ENCODE results near the gene ARHGAP26. TPM values are rescaled to one million over a fixed set of nuclear protein-coding genes. Genes with fewer than 3 reads are reported as not detected.
A peak's percentile ranks its signal among the peaks of the same experiment; 100 is the strongest.

ARHGAP26 gene
- total and polyA plus RNA-seq, 2 of the 4 experiments (the other 2 are of a cell fraction) = 0.54 to 0.56 TPM

- H3K23ac ChIP-seq (ENCODE audit: low read depth, low read length) = no peak overlapping the region
- peak overlapping the region; percentile 71; the same call in 1 of the 2 replicates for H2AK5ac ChIP-seq (ENCODE audit: low read depth, low read length)
- H3K4ac ChIP-seq (ENCODE audit: low read depth, low read length) = peak overlapping the region; percentile 67; the same call in 1 of the 2 replicates
- no peaks in the 10 kb centered on the region for H3K9me3 ChIP-seq (ENCODE audit: control insufficient read depth, insufficient read depth, low read length)
- H2BK5ac ChIP-seq (ENCODE audit: low read depth, low read length, poor library complexity, severe bottlenecking) = peak overlapping the region; percentile 47
- H3K14ac ChIP-seq (replicated peaks; ENCODE audit: low read depth, low read length) = no peak overlapping the region; the same call in 1 of the 2 replicates
- peak overlapping the region; percentile 38; the same call in 1 of the 2 replicates for H4K91ac ChIP-seq (ENCODE audit: insufficient read depth, low read depth, low read length)
- H3K36me3 ChIP-seq (ENCODE audit: control insufficient read depth, insufficient read depth, low read length) = no peaks in the 10 kb centered on the region
- in situ Hi-C loops (cut with MboI; ENCODE audit: low sequenced_read_pairs) (no loop called here), intact Hi-C loops (cut with micrococcal nuclease) (loop anchor here (10.0 kb wide), 1 partner anchor 153 kb away; no protein-coding TSS in a partner anchor), dilution Hi-C loops (cut with HindIII; ENCODE audit: low sequenced_read_pairs, unreplicated experiment) (no loop called here)
- H3K4me3 ChIP-seq (ENCODE audit: insufficient read depth, low read depth, low read length) = no peak overlapping the region
- H3K79me1 ChIP-seq (ENCODE audit: low read depth in 1 of 2, low read length in 2 of 2) = no peaks in the 10 kb centered on the region
- no TSS peak for BruUV-seq (replicated peaks)
- no peak overlapping the region for H3K27ac ChIP-seq (ENCODE audit: insufficient read depth, low read length)
- ChIA-PET POLR2A (ENCODE audit: unreplicated experiment) (no interaction called here), CTCF (no interaction called here)
- no peaks in the 10 kb centered on the region for H3K9me1 ChIP-seq (ENCODE audit: insufficient read depth, low read length)
- peaks cover 6% of the 10 kb centered on the region; the same call in 1 of the 2 replicates for H3K4me1 ChIP-seq (ENCODE audit: control insufficient read depth, insufficient read depth, low read length)
- H3K27me3 ChIP-seq (ENCODE audit: control insufficient read depth, insufficient read depth, low read length) = no peaks in the 10 kb centered on the region
- peak overlapping the region in 1 of 2 experiments; percentile 14; a peak in 2 of 4 replicates for H4K8ac ChIP-seq (ENCODE audit: low read depth in 2 of 2, low read length in 2 of 2)
- H3K4me2 ChIP-seq (ENCODE audit: low read depth, low read length) = no peak overlapping the region; the same call in 1 of the 2 replicates
- H2AFZ ChIP-seq (replicated peaks; ENCODE audit: low read length, poor library complexity) = peak overlapping the region; percentile 24
- peak overlapping the region; percentile 18 for H2AK9ac ChIP-seq (replicated peaks; ENCODE audit: low read depth, low read length, poor library complexity)
- H4K20me1 ChIP-seq (ENCODE audit: insufficient read depth, low read length) = no peaks in the 10 kb centered on the region
- peak overlapping the region; percentile 73; the same call in 1 of the 2 replicates for H3K18ac ChIP-seq (ENCODE audit: low read depth, low read length)
- peak overlapping the region; percentile 31; the same call in 1 of the 2 replicates for H4K5ac ChIP-seq (ENCODE audit: low read depth, low read length)
- ATAC-seq (ENCODE audit: low read depth) = peak; percentile 89
- no peak for TF ChIP-seq CTCF (conservative IDR thresholded peaks at IDR 0.05; ENCODE audit: low read depth, low read length)
- peak; percentile 79 for TF ChIP-seq RFX5 (IDR thresholded peaks at IDR 0.05; ENCODE audit: low read depth, low read length)
- peak; percentile 34; the same call in 1 of the 2 replicates for TF ChIP-seq USF2 (IDR thresholded peaks at IDR 0.05; ENCODE audit: low read depth, low read length)
- TF ChIP-seq RCOR1 (IDR thresholded peaks at IDR 0.05; ENCODE audit: insufficient replicate concordance, low read length) = peak; percentile 55
- TF ChIP-seq SMC3 (IDR thresholded peaks at IDR 0.05; ENCODE audit: low read depth, low read length) = 0 out of 2 replicates have a peak, but pooled peaks have one; percentile 11
- no peak; the same call in 1 of the 2 replicates for TF ChIP-seq MAFK (IDR thresholded peaks at IDR 0.05; ENCODE audit: low read depth, low read length)
- peak; percentile 93 for TF ChIP-seq FOS (IDR thresholded peaks at IDR 0.05; ENCODE audit: low read depth, low read length)
- 0 out of 2 replicates have a peak, but pooled peaks have one; percentile 9 for TF ChIP-seq MAZ (IDR thresholded peaks at IDR 0.05; ENCODE audit: borderline replicate concordance, low read depth, low read length)
- TF ChIP-seq POLR2A (IDR thresholded peaks at IDR 0.05; ENCODE audit: low read depth, low read length) = no peak; the same call in 1 of the 2 replicates
- TF ChIP-seq NFE2L2 (IDR thresholded peaks at IDR 0.05; ENCODE audit: low read depth, low read length) = peak; percentile 48; the same call in 1 of the 2 replicates
- TF ChIP-seq BHLHE40 (IDR thresholded peaks at IDR 0.05; ENCODE audit: low read depth, low read length) = peak; percentile 66; the same call in 1 of the 2 replicates
- peak; percentile 36 for TF ChIP-seq RAD21 (IDR thresholded peaks at IDR 0.05; ENCODE audit: low read length)
- TF ChIP-seq CHD1 (IDR thresholded peaks at IDR 0.05; ENCODE audit: low read depth, low read length) = peak; percentile 91; the same call in 1 of the 2 replicates
- no peak overlapping the region for H3K56ac ChIP-seq (ENCODE audit: extremely low read depth, insufficient read depth, low read length)
- DNase-seq = peak; percentile 99
- 36% methylated on average over 4 of the region's 9 CpGs; no CpG with 5 or more reads in 1 of the 2 experiments for WGBS, 2 experiments (ENCODE audit: extremely low coverage in 2 of 2, insufficient read length in 1 of 2)
- H2BK15ac ChIP-seq (ENCODE audit: low read depth, low read length) = peak overlapping the region; percentile 8; the same call in 2 of the 3 replicates
- H2BK20ac ChIP-seq (ENCODE audit: low read depth, low read length) = peak overlapping the region; percentile 92
- H3K9ac ChIP-seq (ENCODE audit: low read depth, low read length) = no peak overlapping the region
- H2BK120ac ChIP-seq (ENCODE audit: low read depth, low read length) = peak overlapping the region; percentile 78
These were observed 407.2 kb downstream of the ARHGAP26 start for GRCh38 chr5:143177263-143177983.
